ENCODE results near the gene MYL7. TPM values are rescaled to one million over a fixed set of nuclear protein-coding genes. Genes with fewer than 3 reads are reported as not detected.

The MYL7 gene
- total RNA-seq, 1 donor from 2014 or later, result 518 TPM

GRCh38 chr7:44144426-44144967 is 3.4 kb upstream of the MYL7 start:
- no peak overlapping the region for H3K4me3 ChIP-seq
- H3K27ac ChIP-seq (replicated peaks), result no peak overlapping the region
- H3K27me3 ChIP-seq (ENCODE audit: low read depth), result peaks cover 25% of the 10 kb centered on the region
- DNase-seq, result no peak
- H3K4me1 ChIP-seq, result peaks cover 29% of the 10 kb centered on the region
- TF ChIP-seq CTCF (IDR thresholded peaks at IDR 0.05; ENCODE audit: borderline replicate concordance), result no peak
- no peaks in the 10 kb centered on the region for H3K9me3 ChIP-seq (replicated peaks)
- intact Hi-C loops (cut with micrococcal nuclease), result no loop called here
- H3K36me3 ChIP-seq, result no peaks in the 10 kb centered on the region

- intact Hi-C loops (cut with micrococcal nuclease), result no loop called here
- no peak for TF ChIP-seq CTCF (IDR thresholded peaks at IDR 0.05; ENCODE audit: borderline replicate concordance)
- Histone ChIP-seq H3K9me3 (replicated peaks) (no peaks in the 10 kb centered on the region), H3K36me3 (no peaks in the 10 kb centered on the region), H3K4me3 (no peak overlapping the region), H3K27ac (replicated peaks) (no peak overlapping the region), H3K4me1 (peaks cover 30% of the 10 kb centered on the region), H3K27me3 (ENCODE audit: low read depth) (peaks cover 25% of the 10 kb centered on the region)
- DNase-seq, result no peak
Observed at GRCh38 chr7:44143646-44144250, 2.6 kb upstream of the MYL7 start.

- no peak overlapping the region for H3K4me3 ChIP-seq
- peaks cover 30% of the 10 kb centered on the region for H3K4me1 ChIP-seq
- peak overlapping the region; percentile 63 for H3K27ac ChIP-seq (replicated peaks)
- intact Hi-C loops (cut with micrococcal nuclease), result no loop called here
- TF ChIP-seq CTCF (IDR thresholded peaks at IDR 0.05; ENCODE audit: borderline replicate concordance), result no peak
- H3K9me3 ChIP-seq (replicated peaks), result no peaks in the 10 kb centered on the region
- no peaks in the 10 kb centered on the region for H3K36me3 ChIP-seq
- H3K27me3 ChIP-seq (ENCODE audit: low read depth), result peaks cover 17% of the 10 kb centered on the region
- DNase-seq, result no peak
Observed at GRCh38 chr7:44142028-44142427, 896 bp upstream of the MYL7 start.

- Histone ChIP-seq H3K27me3 (ENCODE audit: low read depth) (peaks cover 2% of the 10 kb centered on the region), H3K4me3 (peak overlapping the region; percentile 59), H3K36me3 (no peaks in the 10 kb centered on the region), H3K4me1 (peaks cover 27% of the 10 kb centered on the region), H3K27ac (replicated peaks) (peak overlapping the region; percentile 63), H3K9me3 (replicated peaks) (no peaks in the 10 kb centered on the region)
- TF ChIP-seq CTCF (IDR thresholded peaks at IDR 0.05; ENCODE audit: borderline replicate concordance), result no peak
- intact Hi-C loops (cut with micrococcal nuclease), result no loop called here
- no peak for DNase-seq
Observed at GRCh38 chr7:44140341-44140740, 791 bp downstream of the MYL7 start.

- Histone ChIP-seq H3K4me1 (peaks cover 29% of the 10 kb centered on the region), H3K4me3 (peak overlapping the region; percentile 59), H3K27me3 (ENCODE audit: low read depth) (no peaks in the 10 kb centered on the region), H3K36me3 (no peaks in the 10 kb centered on the region), H3K9me3 (replicated peaks) (no peaks in the 10 kb centered on the region), H3K27ac (replicated peaks) (peak overlapping the region; percentile 63)
- no peak for TF ChIP-seq CTCF (IDR thresholded peaks at IDR 0.05; ENCODE audit: borderline replicate concordance)
- DNase-seq, result no peak
- intact Hi-C loops (cut with micrococcal nuclease), result no loop called here
Observed at GRCh38 chr7:44139311-44140010, 1.7 kb downstream of the MYL7 start.
